ENCODE measurements around the gene GNB4.
A peak's percentile ranks its signal among the peaks of the same experiment; 100 is the strongest.

GNB4 gene

DNA sequence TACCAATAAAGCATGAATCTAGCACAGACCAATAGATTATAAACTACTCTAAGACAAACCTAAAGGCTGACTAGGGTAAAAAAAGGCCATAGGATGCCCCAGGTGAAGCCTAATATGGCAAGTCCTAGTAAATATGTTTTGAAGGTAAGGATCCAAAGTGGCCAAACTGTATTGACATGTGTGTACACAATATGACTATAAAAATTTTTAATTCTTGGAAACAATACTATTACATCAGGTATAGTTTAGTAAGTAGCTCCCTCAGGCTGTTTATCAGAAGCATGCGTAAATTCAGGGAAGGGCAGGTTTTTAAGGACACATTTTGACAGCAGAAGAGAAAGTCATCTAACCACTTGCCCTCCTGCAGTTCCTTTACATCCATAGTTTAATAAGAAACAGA lies 18.8 kb downstream of the GNB4 start:
- no peak for DNase-seq (ENCODE audit: low spot score)

DNA sequence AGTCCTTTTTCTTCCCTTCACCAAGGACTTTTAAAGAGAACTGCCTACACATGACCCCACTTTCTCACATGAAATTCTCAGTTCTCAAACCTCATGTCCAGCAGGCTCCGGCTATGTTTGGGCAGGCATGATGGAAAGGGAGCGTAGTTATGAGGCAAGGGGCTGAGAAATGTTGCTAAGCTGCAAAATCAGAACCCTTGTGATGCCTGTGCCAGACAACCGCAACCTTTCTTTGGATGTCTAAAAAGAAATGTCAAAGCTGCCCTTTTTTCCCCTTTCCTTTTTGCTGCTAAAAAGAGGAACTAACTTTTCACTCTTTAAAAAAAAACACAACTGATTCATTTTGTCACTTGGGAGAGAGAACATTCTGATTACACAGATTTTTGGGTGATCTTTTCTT lies 19.2 kb downstream of the GNB4 start:
- no peak for DNase-seq (ENCODE audit: low spot score)

DNA sequence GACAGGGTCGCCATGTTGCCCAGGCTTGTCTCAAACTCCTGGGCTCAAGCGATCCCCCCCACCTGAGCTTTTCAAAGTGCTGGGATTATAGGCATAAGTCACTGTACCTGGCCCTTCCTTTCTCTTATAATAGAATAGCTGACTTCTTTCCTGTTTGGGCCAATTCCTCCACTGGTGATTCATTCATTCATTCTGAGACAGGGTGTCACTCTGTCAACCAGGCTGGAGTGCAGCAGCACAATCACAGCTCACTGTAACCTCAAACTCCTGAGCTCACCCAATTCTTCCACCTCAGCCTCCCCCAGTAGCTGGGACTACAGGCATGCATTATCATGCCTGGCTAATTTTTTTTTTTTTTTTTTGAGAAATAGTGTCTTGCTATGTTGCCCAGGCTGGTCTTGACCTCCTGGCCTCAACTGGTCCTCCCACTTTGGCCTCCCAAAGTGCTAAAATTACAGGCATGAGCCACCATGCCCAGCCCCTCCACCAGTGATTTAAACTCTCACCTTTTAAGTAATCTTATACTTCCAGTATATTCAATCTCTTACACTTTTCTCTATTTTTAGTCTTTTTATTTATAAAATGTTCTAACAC lies 20.9 kb downstream of the GNB4 start:
- no peak for DNase-seq (ENCODE audit: low spot score)

DNA sequence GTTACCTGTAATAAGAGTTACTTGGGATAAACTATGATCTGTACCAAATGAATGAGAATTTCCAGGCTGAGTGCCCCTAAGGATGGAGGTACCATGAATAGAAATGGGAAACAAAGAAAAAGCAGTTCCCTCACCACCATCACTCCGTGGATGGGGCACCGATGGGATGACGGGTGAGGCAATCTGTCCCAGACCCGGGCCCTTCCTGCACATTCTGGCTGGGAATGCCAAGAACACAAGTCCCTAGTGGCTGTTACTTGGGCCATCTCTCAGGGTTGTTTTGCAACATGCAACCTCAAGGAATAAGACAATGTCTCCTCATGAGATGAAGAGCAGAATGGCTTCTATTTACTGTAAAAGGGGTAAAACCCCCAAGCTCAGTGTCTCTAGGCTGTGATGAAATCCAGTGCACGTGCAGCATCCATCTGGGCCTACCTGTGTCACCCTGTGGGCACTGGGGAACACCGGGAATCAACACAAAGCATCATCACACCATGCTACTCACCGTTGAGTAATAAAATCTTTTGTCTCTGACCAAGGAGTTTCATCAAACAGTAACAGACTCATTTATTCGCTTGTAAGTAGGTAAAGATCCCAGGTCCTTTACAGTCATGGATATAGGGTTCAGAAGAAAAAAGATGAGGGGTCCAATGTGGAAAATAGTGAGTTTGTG lies 22.3 kb downstream of the GNB4 start:
- DNase-seq (ENCODE audit: low spot score) = no peak

DNA sequence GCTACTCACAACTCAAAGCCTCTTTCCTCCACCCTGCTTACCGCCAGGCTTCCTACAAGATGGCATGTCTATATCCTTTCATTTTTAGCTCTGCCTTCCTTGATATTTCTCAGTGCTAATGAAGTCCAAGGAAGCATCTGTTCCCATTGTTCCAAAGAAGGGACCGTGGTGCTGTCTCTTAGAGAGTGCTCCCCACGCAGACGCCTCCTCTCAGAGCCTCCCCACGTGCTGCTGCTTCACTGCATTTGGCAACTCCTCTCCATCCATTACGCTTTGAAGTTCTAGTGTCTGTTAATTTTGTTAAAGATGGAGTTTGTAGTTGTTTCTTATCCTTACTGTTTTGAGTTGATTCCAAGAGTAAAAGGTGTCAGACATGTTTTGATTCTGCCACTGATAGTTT lies 26.2 kb downstream of the GNB4 start:
- DNase-seq (ENCODE audit: low spot score) = no peak

DNA sequence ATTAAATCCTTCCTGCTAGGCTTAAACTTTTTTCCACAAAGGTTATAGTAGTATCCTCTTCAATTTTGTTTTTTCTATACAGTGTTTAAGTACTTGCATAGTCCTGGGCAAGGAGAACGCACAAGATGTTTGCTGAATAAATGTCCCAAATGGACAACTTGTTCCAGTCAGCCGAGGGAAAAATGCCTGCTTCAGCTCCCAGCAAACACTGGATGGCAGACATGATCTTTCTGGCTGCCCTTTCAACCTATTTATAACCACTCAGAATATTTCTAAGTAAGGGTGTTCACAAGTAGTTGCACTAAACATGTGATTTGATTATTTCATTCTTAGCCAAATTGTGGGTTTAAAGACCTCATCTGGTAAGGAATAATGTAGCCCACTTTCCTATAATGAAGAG lies 29.8 kb downstream of the GNB4 start:
- peak; percentile 23 for DNase-seq (ENCODE audit: low spot score)

DNA sequence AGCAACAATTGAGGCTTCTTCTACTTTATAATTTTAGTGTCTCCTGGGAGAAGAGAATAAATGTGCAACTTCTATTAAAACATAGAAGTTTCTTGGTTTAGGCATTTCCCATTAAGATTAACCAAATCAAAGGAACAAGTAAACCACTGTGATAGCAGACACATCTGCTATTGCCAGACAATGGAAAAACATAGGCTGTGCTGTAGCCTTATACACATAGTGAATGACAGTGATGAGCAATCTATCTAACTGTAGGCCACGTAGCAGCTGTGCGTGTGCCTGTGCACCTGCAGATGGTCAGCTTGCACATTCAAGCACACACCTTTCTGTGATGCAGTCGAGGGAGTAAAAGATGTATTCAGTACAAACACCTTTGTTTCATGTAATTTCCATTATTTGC lies 32.7 kb downstream of the GNB4 start:
- no peak for DNase-seq (ENCODE audit: low spot score)

DNA sequence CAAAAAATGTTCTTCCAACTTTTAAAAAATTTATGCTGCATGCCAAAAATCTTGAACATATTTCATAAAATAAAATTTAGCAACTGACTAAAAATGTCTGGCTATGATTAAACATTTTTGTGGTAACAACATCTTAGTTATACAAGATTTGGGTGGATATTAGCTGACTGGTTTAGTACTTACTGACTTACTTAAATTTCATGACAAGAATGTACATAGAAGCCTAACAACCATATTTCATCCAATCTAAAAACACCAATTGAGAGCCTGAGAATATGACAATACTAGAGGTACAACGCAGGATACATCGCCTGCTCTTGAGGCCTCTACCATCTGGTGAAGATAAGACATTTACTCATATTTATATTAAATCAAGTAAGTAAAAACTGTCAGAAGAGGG lies 34.6 kb downstream of the GNB4 start:
- peak; percentile 24 for DNase-seq (ENCODE audit: low spot score)

DNA sequence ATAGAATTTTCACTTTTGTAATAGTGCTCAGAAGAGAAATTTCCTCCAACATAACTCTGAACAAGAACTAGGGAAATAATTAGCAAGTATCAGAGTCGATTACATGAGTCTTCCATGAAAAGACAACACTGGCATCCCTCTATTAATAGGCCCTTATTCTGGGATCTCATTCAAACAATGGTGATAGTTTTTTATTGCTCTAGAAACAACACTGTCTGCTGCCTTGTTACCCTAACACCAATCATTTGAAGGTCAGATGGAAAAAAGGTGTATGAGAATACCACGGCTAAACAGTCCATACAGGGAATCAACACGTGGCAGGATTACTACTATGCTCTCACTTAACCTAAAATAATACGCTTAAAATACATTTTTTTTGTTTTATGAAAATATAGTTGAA lies 35.9 kb downstream of the GNB4 start:
- no peak for DNase-seq (ENCODE audit: low spot score)

DNA sequence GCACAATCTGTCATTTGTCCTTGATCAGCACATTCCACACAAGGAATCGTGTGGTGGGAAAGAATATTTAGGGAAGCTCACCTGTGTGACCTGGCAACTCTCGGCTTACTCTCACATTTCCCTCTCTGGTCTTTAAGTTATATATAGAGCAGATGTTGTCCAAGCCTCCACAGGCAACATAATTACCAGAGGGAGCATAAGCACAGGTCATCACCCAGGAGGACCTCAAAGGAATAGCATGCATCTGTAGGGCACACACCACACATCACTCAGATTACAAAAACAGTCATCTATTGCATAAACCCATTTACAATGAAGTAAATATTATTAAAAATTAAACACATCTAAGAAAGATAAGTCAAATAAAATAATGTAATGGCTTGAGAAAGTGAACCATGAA lies 36.5 kb downstream of the GNB4 start:
- DNase-seq (ENCODE audit: low spot score) = no peak

DNA sequence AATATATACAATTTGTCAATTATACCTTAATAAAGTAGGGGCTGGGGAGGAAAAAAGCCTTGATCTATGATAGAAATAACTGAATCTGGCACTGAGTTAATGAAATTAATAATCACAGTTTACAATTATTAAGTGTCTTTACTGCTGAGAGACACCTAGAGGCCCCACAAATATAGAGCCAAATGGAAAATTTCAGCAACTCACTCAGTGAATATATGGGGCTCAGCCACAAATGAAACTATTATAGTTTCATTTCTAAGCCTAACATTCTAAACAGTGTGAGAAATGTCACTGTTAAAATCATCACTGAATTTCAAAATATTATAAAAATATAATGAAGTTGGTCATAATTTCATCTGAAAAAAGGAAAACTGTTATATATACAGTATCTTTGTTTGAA lies 40.3 kb downstream of the GNB4 start:
- DNase-seq (ENCODE audit: low spot score) = no peak

DNA sequence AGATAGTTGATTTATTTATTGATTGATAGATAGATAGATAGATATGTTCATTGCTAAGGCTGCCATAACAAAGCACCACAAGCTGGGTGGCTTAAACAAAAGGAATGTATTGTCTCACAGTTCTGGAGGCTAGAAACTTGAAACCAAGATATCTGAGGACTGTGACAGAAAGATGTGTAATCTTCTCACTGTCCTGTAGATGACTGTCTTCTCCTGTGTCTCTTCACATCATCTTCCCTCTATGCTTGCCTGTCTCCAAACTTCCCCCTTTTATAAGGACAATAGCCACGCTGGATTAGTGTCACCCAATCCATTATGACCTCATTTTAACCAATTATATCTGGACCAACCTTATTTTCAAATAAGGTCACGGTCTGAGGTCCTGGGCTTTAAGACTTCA lies 40.9 kb downstream of the GNB4 start:
- no peak for DNase-seq (ENCODE audit: low spot score)

DNA sequence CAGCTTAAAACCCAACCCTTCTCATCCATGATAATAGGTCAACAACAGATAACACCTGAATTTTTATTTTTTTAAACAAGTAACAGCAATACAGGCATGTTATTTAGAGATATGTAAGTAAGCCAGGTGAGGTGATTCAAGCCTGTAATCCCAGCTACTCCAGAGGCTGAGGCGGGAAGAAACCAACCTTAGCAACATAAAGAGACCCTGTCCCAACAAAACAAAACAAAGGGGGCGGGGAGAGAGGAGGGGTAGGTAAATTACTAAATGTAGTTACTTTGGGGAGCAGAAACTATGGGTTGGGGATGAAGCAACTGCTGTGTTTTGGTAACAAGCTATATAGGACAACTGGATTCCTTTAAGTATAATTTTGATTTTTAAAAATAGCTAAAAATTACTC lies 47.0 kb downstream of the GNB4 start:
- DNase-seq (ENCODE audit: low spot score) = no peak

DNA sequence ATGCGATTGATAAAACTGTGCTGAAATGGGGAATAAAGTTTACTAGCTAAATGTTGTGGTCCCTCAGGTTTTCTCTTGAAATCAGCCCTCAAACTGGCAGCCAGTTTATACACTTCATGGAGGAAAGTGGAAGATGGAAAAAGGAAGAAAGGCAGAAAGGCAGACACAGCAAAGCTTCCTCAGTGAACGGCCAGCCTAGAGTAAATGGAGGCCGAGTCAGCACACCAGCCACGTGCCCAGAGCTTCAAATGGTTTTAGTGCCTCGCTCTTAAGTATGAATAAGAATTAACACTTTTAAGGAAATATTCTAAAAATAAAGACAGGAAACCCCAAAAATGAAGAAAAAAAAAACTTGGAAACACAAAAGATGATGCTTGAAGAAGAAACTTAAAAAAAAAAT lies 48.3 kb downstream of the GNB4 start:
- no peak for DNase-seq (ENCODE audit: low spot score)

DNA sequence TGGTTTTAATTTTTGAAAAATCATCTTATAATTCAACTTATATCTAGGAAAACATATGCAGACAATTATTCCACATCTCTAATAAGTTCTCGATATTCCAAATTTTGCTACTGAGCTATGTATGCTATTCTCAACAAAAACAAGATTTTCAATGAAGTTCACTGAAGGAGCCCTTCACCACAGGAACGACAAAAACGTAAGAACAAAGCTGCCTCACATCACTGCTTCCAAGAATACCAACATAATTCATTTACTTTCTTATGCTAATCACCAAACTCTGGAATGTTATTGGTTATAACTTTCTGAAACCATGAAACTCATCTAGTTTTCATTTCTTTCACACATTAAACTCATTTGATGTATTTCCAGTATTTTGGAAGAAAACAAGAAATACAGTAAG lies 49.7 kb downstream of the GNB4 start:
- no peak for DNase-seq (ENCODE audit: low spot score)

DNA sequence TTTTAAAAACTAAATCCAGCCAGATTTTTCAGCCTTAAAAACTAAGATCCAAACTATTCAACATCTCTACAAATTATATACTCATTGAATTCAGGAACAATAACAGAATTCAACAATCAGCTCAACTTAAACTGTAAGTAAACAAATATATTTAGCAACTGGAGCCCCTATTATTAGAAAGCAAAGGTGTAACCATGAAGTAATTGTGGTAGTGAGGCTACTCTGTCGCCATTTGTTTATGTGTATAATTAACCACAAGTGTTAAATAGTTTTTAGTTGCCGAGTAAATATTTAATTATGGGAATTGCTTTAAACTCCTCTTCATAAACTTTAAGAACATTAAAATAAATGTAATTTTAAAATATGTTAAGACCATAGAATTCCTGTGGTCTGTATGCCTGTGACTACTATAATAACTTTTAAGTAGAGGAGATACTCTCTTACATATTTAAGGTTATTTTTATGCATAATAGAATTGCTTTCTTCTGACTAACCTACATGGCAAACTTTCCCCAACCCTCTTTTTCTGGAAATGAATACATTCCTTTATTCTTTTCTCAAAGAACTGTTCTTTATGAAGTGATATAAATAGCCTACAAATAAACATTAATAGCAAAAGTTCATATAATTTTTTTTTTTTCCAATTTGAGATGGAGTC lies 52.6 kb downstream of the GNB4 start:
- DNase-seq (ENCODE audit: low spot score) = peak; percentile 75

DNA sequence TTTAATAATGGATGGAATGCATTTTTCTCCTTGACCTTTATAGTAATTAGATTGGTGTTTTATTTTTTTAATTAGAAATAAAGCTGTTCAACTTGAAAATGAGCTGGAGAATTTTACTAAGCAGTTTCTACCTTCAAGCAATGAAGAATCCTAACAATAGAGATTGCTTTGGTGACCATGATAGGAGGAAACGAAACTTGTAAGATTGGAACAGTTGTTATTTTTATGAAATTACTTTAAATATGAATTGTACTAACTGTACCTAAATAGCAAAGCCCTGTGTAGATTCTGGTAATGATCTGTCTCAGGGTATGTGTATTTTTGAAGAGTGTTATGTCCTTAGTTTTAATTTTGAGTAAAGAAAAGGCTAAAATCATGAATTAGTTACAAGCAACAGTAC lies 59.4 kb downstream of the GNB4 start:
- no peak for DNase-seq (ENCODE audit: low spot score)

DNA sequence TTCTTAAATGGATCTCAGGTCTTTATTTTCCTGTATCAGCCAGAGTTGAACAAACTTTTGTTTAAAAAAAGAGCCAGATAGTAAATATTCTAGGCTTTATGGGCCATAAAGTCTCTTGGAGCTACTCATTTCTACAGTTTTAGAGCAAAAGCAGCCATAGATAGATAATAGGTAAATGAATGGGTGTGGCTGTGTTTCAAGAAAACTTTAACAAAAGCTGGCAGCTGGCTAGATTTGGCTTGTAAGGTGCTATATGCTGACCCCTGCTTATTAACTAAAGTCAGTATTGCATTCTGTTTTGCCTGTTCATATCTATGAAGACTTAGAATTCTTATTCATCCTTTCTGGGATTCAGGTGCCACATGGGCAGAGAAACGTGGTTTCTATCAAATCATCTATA lies 74.8 kb downstream of the GNB4 start:
- DNase-seq (ENCODE audit: low spot score) = no peak

DNA sequence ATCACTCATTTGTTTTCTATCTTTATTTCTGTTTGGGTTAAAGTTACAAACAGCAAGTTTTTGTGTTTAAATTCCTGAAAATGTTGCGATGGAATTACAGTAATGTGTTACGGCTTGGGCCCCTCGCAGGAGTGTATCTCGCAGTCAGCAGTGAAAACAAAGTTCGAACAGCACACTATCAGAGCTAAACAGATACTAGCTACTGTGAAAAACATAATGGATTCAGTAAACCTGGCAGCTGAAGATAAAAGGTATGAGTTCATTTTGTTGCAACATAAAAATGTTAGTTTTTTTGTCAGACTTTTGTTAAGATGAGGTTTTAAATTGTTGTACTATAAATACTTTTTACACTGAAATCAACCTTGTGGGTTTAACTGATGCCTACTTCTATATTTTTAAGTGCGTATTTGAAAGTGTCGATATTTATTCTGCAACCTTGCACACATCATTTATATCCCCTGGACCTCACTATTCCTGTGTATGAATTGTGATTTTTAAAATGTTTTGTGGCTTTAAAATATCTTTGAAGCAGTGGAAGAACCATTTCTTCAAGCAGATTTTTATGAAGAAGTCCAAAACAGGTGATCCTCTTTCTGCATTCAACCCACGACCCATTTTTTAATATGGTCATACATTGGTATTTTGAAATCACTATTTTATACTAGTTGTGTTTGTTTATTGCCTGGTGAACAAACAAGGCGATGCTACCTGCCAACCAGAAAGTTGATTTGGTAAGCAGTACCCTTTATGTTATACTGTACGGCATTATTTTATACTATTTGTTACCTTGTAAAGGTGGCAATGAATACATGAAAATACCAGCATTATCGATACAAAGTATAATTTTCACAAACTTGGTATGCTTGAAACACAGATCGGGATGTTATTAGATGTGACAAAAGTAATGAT lies 75.9 kb downstream of the GNB4 start:
- no peak for DNase-seq (ENCODE audit: low spot score)

DNA sequence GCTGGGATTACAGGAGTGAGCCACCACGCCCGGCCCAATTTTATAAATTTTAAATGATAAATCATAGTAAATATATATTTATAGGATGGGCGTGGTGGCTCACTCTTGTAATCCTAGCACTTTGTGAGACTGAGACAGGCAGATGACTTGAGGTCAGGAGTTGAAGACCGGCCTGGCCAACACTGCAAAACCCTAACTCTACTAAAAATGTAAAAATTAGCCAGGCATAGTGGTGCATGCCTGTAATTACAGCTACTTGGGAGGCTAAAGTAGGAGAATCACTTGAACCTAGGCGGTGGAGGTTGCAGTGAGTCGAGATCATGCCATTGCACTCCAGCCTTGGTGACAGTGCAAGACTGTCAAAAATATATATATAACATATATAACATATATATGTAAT lies 77.3 kb downstream of the GNB4 start:
- DNase-seq (ENCODE audit: low spot score) = no peak

DNA sequence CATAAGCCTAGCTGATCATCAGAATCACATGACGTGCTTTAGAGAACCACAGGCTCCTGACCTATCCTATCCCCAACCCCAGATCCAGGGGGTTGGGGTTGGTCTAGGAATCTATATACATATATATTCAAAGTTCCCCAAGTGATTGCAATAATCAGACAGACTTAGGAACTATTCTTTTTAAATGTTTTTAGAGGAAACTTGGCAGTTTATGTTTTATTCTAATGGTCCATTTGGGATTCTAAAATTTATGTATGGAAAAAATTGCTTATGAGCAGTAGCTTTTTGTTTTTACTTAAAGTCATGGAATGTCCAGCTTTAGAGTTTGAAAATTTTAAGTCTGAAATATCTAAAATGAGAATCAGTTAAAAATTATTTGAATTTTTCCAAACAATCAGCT lies 81.6 kb downstream of the GNB4 start:
- no peak for DNase-seq (ENCODE audit: low spot score)

DNA sequence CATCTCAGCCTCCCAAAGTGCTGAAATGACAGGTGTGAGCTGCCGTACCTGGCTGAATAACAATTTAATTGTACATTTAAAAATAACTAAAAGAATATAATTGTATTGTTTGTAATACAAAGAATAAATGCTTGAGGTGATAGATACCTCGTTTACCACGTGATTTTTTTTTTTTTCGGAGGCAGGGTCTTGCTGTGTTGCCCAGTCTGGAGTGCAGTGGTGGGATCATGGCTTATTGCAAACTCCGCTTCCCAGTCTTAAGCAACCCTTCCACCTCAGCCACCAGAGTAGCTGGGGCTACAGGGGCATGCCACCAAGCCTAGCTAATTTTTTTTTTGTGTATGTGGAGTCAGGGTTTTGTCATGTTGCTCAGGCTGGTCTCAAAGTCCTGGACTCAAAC lies 87.9 kb downstream of the GNB4 start:
- no peak for DNase-seq (ENCODE audit: low spot score)

DNA sequence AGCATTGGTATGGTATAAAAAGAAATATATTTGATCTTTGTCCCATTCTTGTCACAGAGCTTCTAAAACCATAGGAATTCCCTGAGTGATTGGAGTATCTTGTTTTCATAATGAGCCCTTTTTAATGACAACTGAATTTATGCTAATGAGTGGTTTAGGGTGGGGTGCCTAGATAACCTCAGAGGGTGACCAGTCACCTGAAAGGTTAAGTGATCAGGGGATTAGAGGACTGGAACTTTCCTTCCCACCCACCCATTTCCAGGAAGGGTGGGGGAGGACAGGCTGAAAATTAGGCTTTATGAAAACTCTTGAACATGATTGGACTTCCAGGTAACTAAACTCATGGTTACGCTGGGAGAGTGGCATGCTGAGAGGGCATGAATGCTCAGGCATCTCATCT lies 95.3 kb downstream of the GNB4 start:
- no peak for DNase-seq (ENCODE audit: low spot score)
